ENCODE measurements around the gene DCAF8L2.
"Not testable (repeated sequence)": the region's sequence is repeated elsewhere in the genome, so short reads cannot be mapped to it uniquely, and the experiment has no call there.

The DCAF8L2 gene

GRCh38 chrX:27619459-27619858 is 29.3 kb downstream of the DCAF8L2 start:
- no peaks in the 10 kb centered on the region for H3K4me1 Mint-ChIP-seq (ENCODE audit: low read depth)
- no peak overlapping the region for H3K4me3 Mint-ChIP-seq
- intact Hi-C loops (cut with micrococcal nuclease), result no loop called here
- no peak overlapping the region for H3K27ac Mint-ChIP-seq
- H3K9me3 Mint-ChIP-seq, result no peaks in the 10 kb centered on the region
- no peaks in the 10 kb centered on the region for H3K36me3 Mint-ChIP-seq (ENCODE audit: low read depth)
- H3K27me3 Mint-ChIP-seq, result no peaks in the 10 kb centered on the region

DNA sequence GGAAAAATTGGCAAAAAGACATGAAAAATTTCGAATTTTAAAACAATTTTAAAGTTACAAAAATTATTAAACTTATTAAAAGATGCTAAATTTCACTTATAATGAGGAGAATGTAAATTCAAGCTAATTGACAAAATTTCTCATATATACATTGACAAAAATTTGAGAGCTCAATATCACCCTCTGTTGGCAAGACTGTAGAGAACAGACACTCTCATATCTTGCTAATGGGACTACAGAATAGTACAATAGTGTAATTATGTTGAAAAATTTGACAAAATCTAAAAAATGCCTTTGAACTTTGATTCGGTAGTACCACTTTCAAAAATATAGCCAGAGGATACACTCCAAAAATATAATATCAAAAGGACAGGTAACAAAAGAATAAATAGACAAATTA is 29.8 kb downstream of the DCAF8L2 start:
- no peaks in the 10 kb centered on the region for H3K27me3 Mint-ChIP-seq
- intact Hi-C loops (cut with micrococcal nuclease), result no loop called here
- H3K27ac Mint-ChIP-seq, result no peak overlapping the region
- no peaks in the 10 kb centered on the region for H3K9me3 Mint-ChIP-seq
- no peaks in the 10 kb centered on the region for H3K36me3 Mint-ChIP-seq (ENCODE audit: low read depth)
- H3K4me1 Mint-ChIP-seq (ENCODE audit: low read depth), result no peaks in the 10 kb centered on the region
- no peak overlapping the region for H3K4me3 Mint-ChIP-seq

DNA sequence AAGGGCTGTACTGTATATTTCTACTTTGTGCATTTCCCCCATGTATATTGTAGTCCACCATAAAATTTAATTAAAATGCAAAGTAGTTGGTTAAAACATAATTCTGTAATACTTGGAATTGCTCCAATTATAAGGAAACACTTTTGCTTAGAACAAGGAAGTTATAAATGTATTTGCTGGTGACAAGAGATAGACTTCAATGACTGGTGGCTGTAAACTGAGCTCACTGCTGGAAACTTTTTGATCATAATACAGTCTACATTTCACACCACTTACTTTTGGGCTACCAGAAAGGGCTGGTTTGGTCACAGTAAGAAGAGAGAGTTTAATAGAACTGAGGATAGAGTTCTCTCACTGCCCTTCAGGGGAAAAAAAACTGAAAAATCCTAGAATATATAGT is 32.7 kb downstream of the DCAF8L2 start:
- Mint-ChIP-seq H3K4me1 (ENCODE audit: low read depth) (no peaks in the 10 kb centered on the region), H3K4me3 (no peak overlapping the region), H3K36me3 (ENCODE audit: low read depth) (no peaks in the 10 kb centered on the region), H3K27ac (no peak overlapping the region), H3K27me3 (no peaks in the 10 kb centered on the region), H3K9me3 (no peaks in the 10 kb centered on the region)
- intact Hi-C loops (cut with micrococcal nuclease), result no loop called here

DNA sequence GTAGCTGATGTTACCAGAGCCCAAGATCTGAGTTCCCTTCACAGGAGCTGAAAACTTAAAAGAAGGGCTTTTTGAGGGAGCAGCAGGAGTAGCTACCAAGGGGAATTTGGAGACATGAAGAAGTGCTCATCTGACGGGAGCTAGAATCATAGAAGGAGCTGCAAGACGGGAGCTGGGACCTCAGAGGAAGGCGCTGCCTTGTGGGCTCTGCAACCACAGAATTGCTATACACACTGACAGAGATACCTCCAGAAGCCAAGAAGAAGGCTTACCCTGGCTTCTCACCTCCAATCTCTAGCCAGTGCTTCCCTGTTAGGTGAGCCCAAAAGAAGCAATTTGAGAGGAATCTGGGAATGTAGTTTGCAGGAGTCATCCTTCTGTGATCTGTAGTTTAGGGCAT is 35.9 kb downstream of the DCAF8L2 start:
- Mint-ChIP-seq H3K27me3 (no peaks in the 10 kb centered on the region), H3K4me3 (no peak overlapping the region), H3K9me3 (peaks cover 9% of the 10 kb centered on the region)

DNA sequence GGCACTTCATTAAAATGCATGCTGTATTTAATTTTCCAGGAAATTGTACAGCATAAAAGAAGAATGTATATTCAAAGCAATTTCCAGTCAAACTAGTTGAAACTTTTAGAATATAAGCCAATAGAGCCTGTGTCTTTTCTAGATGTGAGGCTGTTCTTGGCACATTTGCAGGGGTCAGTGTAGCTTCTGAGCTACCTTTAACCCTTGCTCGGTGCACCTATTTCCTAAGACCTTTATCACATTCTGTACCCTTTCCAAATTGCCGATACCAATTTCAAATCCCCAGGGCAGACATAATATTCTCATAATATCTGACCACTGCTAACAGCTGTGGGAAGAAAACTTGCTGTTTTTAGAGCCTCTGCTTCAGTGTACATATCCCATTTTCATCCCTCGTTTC is 43.2 kb downstream of the DCAF8L2 start:
- Mint-ChIP-seq H3K36me3 (ENCODE audit: low read depth) (no peaks in the 10 kb centered on the region), H3K4me3 (no peak overlapping the region), H3K27ac (no peak overlapping the region), H3K9me3 (peaks cover 9% of the 10 kb centered on the region), H3K4me1 (ENCODE audit: low read depth) (no peaks in the 10 kb centered on the region), H3K27me3 (no peaks in the 10 kb centered on the region)
- intact Hi-C loops (cut with micrococcal nuclease), result no loop called here

More for the DNA sequence above, 35.9 kb downstream of the DCAF8L2 start:
- Mint-ChIP-seq H3K36me3 (ENCODE audit: low read depth) (no peaks in the 10 kb centered on the region), H3K4me1 (ENCODE audit: low read depth) (no peaks in the 10 kb centered on the region), H3K27ac (no peak overlapping the region)
- intact Hi-C loops (cut with micrococcal nuclease), result no loop called here

- Mint-ChIP-seq H3K4me3 (no peak overlapping the region), H3K9me3 (no peaks in the 10 kb centered on the region), H3K4me1 (ENCODE audit: low read depth) (no peaks in the 10 kb centered on the region), H3K27ac (no peak overlapping the region), H3K27me3 (no peaks in the 10 kb centered on the region), H3K36me3 (ENCODE audit: low read depth) (no peaks in the 10 kb centered on the region)
- intact Hi-C loops (cut with micrococcal nuclease), result no loop called here
These were observed 66.4 kb downstream of the DCAF8L2 start for GRCh38 chrX:27656581-27656980.

GRCh38 chrX:27660878-27661277 is 70.7 kb downstream of the DCAF8L2 start:
- no peaks in the 10 kb centered on the region for H3K36me3 Mint-ChIP-seq (ENCODE audit: low read depth)
- no peak overlapping the region for H3K4me3 Mint-ChIP-seq
- intact Hi-C loops (cut with micrococcal nuclease), result no loop called here
- no peak overlapping the region for H3K27ac Mint-ChIP-seq
- no peaks in the 10 kb centered on the region for H3K27me3 Mint-ChIP-seq
- no peaks in the 10 kb centered on the region for H3K4me1 Mint-ChIP-seq (ENCODE audit: low read depth)
- no peaks in the 10 kb centered on the region for H3K9me3 Mint-ChIP-seq

- Mint-ChIP-seq H3K9me3 (no peaks in the 10 kb centered on the region), H3K36me3 (ENCODE audit: low read depth) (no peaks in the 10 kb centered on the region), H3K27ac (no peak overlapping the region), H3K27me3 (no peaks in the 10 kb centered on the region), H3K4me3 (no peak overlapping the region), H3K4me1 (ENCODE audit: low read depth) (no peaks in the 10 kb centered on the region)
- intact Hi-C loops (cut with micrococcal nuclease), result no loop called here
These were observed 81.1 kb downstream of the DCAF8L2 start for GRCh38 chrX:27671234-27671633.

DNA sequence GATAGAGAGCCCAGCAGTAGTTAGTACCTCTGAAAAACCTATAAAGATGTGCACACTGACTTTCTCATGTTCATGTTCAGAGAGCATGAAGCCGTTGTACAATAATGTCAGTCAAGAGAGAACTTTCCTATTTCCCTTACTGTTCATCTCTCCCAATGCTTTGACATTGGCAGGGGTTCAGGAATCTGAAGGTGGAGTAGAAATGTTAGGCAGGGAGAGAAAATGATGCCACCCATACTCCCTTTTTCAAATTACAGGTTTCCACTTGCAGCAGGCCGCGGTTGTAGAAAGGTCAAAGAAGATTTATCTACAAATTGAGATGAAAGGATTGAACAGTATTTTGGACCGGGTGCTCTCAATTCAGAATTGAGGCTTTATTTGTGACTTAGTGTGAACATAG is 84.3 kb downstream of the DCAF8L2 start:
- H3K27ac Mint-ChIP-seq, result no peak overlapping the region
- intact Hi-C loops (cut with micrococcal nuclease), result no loop called here
- no peaks in the 10 kb centered on the region for H3K9me3 Mint-ChIP-seq
- H3K4me1 Mint-ChIP-seq (ENCODE audit: low read depth), result no peaks in the 10 kb centered on the region
- H3K4me3 Mint-ChIP-seq, result no peak overlapping the region
- no peaks in the 10 kb centered on the region for H3K27me3 Mint-ChIP-seq
- H3K36me3 Mint-ChIP-seq (ENCODE audit: low read depth), result no peaks in the 10 kb centered on the region

DNA sequence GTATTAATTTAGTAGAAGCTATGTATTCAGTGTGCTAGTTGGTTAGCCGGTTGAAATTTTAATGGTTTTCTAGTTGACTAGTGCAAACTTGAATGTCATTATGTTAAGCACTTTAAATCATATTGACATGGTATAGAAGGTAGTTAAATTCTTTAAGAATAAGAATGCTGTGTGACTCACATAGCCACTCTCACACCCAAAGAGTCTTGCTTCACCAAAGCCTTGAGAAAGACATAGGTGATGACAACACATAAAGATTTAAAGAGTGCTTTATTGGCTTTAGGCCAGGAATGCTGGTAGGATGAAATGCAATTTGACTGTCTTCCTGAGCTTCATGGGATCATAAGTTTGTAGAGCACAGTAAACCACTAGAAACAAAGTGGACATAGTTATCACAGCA is 85.3 kb downstream of the DCAF8L2 start:
- H3K27ac Mint-ChIP-seq, result no peak overlapping the region

GRCh38 chrX:27679281-27679680 is 89.1 kb downstream of the DCAF8L2 start:
- H3K4me1 Mint-ChIP-seq (ENCODE audit: low read depth), result no peaks in the 10 kb centered on the region
- no peaks in the 10 kb centered on the region for H3K27me3 Mint-ChIP-seq
- H3K9me3 Mint-ChIP-seq, result no peaks in the 10 kb centered on the region
- no peaks in the 10 kb centered on the region for H3K36me3 Mint-ChIP-seq (ENCODE audit: low read depth)
- H3K27ac Mint-ChIP-seq, result no peak overlapping the region
- intact Hi-C loops (cut with micrococcal nuclease), result no loop called here
- no peak overlapping the region for H3K4me3 Mint-ChIP-seq

More for the DNA sequence above, 85.3 kb downstream of the DCAF8L2 start:
- H3K9me3 Mint-ChIP-seq, result no peaks in the 10 kb centered on the region
- H3K4me3 Mint-ChIP-seq, result no peak overlapping the region
- no peaks in the 10 kb centered on the region for H3K27me3 Mint-ChIP-seq
- intact Hi-C loops (cut with micrococcal nuclease), result no loop called here
- H3K36me3 Mint-ChIP-seq (ENCODE audit: low read depth), result no peaks in the 10 kb centered on the region
- H3K4me1 Mint-ChIP-seq (ENCODE audit: low read depth), result no peaks in the 10 kb centered on the region

GRCh38 chrX:27680726-27681125 is 90.6 kb downstream of the DCAF8L2 start:
- no peak overlapping the region for H3K4me3 Mint-ChIP-seq
- H3K27ac Mint-ChIP-seq, result no peak overlapping the region
- H3K36me3 Mint-ChIP-seq (ENCODE audit: low read depth), result no peaks in the 10 kb centered on the region
- intact Hi-C loops (cut with micrococcal nuclease), result no loop called here
- no peaks in the 10 kb centered on the region for H3K9me3 Mint-ChIP-seq
- no peaks in the 10 kb centered on the region for H3K4me1 Mint-ChIP-seq (ENCODE audit: low read depth)
- no peaks in the 10 kb centered on the region for H3K27me3 Mint-ChIP-seq

- H3K36me3 Mint-ChIP-seq (ENCODE audit: low read depth); H3K27ac Mint-ChIP-seq; intact Hi-C loops (cut with micrococcal nuclease); H3K27me3 Mint-ChIP-seq; H3K4me3 Mint-ChIP-seq; H3K4me1 Mint-ChIP-seq (ENCODE audit: low read depth); H3K9me3 Mint-ChIP-seq: not testable (repeated sequence)
These were observed 93.5 kb downstream of the DCAF8L2 start for GRCh38 chrX:27683566-27684208.

DNA sequence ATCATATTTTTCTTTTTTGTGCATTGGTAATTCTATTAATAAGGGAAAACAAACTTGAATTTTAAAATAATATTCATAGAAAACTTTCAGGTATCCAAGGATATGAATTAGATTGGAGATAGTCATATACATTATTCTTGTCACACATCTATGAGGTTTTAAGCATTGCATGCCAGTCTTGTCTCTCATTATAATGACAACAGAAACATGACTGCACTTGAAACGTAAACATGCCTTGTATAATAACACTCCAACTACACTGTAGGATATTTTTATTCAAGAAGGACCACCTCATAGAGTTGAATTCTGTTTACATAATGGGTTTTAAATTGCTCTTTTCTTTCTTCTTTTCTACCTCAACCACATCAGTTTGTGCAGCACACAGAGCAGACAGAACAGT is 104.5 kb downstream of the DCAF8L2 start:
- intact Hi-C loops (cut with micrococcal nuclease), result no loop called here
- Mint-ChIP-seq H3K36me3 (ENCODE audit: low read depth) (no peaks in the 10 kb centered on the region), H3K27ac (no peak overlapping the region), H3K9me3 (peaks cover 8% of the 10 kb centered on the region), H3K27me3 (no peaks in the 10 kb centered on the region), H3K4me1 (ENCODE audit: low read depth) (no peaks in the 10 kb centered on the region), H3K4me3 (no peak overlapping the region)

DNA sequence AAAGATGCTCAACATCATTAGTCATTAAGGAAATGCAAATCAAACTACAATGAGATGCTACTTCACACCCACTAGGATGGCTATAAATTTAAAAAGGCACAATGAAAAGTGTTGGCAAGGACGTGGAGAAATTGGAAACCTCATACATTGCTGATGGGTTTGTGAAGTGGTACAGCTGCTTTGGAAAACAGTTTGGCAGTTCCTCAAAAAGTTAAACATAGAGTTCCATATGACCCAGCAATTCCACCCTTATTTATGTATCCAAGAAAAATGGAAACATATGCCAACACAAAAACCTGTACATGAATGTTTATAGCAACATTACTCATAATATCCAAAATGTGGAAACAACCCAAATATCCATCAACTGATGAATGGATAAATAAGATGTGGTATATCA is 116.4 kb downstream of the DCAF8L2 start:
- H3K9me3 Mint-ChIP-seq, result no peaks in the 10 kb centered on the region
- no peaks in the 10 kb centered on the region for H3K36me3 Mint-ChIP-seq (ENCODE audit: low read depth)
- H3K27me3 Mint-ChIP-seq, result no peaks in the 10 kb centered on the region
- H3K4me1 Mint-ChIP-seq (ENCODE audit: low read depth), result no peaks in the 10 kb centered on the region
- no peak overlapping the region for H3K27ac Mint-ChIP-seq
- intact Hi-C loops (cut with micrococcal nuclease), result no loop called here
- no peak overlapping the region for H3K4me3 Mint-ChIP-seq

Data from dendritic cell treated with granulocyte-macrophage colony-stimulating factor and Interleukin-4, amounts not matched to agents 40 ng/mL and 50 ng/mL, for 4 days (primary cell).